Erythroblast (primary cell): ENCODE data around the gene LSS.

ENCODE experiments used
- GATA1 ChIP-seq: IDR thresholded peaks from 2 replicates; pipeline ENCODE4 v1.6.1; 2011; ENCODE audit warnings: low read depth, mild to moderate bottlenecking, control low read depth, low read length, moderate library complexity
- POLR2A ChIP-seq: IDR thresholded peaks from 2 replicates; pipeline ENCODE4 v1.6.1; 2011; ENCODE audit warnings: mild to moderate bottlenecking, low read length

DNA sequence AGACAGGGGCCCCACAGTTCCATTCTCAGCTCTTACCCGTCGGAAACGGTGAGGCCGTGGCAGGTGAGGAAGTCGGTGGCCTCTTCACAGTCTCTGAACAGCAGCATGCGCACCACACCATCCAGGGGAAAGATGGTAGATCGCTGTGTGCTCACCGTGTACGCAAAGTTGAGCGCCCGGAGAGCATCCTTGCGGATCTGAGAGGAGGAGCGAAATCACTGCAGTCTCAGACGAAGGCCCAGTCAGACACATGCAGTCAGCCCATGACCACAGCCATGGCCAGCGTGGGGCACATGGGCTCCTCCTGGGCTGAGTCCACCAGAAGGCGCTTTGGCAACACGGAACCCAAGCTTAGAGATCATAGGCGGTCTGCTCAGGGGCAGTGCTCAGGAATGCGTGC is 38.4 kb upstream of the LSS start:
- TF ChIP-seq POLR2A, result no peak
- TF ChIP-seq GATA1, result no peak
